GM12892 (cell line): ENCODE measurements around the gene SHC3.

Experiments used
- POLR2A ChIP-seq: IDR thresholded peaks from 2 replicates; pipeline ENCODE4 v1.6.1; 2011; ENCODE audit warnings: low read depth, low read length, control low read depth
- POLR2AphosphoS5 ChIP-seq: IDR thresholded peaks from 2 replicates; pipeline ENCODE4 v1.6.1; 2011; ENCODE audit warnings: low read depth, low read length, control low read depth
- TAF1 ChIP-seq: IDR thresholded peaks from 2 replicates; pipeline ENCODE4 v1.6.1; 2011; ENCODE audit warnings: low read depth, mild to moderate bottlenecking, control low read depth, low read length, borderline replicate concordance

GRCh38 chr9:89137542-89138462 lies 40.8 kb downstream of the SHC3 start:
- no peak for TF ChIP-seq POLR2AphosphoS5
- no peak for TF ChIP-seq POLR2A
- TF ChIP-seq TAF1, result no peak
